HG03135 (cell line): ENCODE data around the gene AGFG2.
"Not testable (repeated sequence)": the region's sequence is repeated elsewhere in the genome, so short reads cannot be mapped to it uniquely, and the experiment has no call there.

ENCODE experiments used
- ATAC-seq: cut with Tn5 transposase; IDR thresholded peaks from one replicate; pipeline ENCODE4 v1.9.1; 2021; ENCODE audit warnings: mild to moderate bottlenecking, moderate library complexity; ENCODE audit not compliant: unreplicated experiment

AGFG2 gene

DNA sequence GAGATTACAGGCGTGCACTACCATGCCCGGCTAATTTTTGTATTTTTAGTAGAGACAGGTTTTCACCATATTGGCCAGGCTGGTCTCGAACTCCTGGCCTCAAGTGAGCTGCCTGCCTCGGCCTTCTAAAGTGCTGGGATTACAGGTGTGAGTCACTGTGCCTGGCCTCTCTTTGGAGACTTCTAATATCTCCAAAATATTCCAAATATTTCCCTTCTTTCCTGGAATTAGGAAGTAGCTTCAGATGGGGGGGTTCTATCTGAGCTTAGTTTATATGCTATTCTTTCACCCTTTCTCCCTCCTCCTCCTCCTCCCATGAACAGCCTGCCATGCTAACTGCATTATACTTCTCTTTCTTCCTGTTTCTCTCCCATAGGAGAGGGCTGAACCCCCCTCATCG is 9.4 kb downstream of the AGFG2 start:
- ATAC-seq, result not testable (repeated sequence)

GRCh38 chr7:100552532-100552931 is 13.5 kb downstream of the AGFG2 start:
- no peak for ATAC-seq

GRCh38 chr7:100553032-100553431 is 14.0 kb downstream of the AGFG2 start:
- no peak for ATAC-seq

DNA sequence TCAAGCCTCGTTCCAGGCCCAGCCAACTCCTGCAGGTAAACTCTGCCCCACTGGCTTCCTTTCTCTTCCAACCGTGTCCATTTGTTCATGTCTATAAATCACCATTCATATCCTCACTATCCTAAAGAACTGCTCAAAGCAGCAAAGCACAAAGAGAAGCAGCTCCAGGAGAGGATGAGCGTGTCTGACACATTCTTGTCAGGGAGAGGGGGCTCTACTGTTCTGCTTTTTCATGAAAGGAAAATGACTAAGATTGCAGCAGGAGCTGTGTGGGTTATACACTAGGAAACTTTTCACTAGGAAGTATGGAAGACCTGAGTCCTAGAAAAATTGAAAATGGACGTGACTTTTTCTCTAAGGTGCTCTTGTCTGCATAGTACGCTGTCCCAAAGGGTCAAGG is 16.7 kb downstream of the AGFG2 start:
- no peak for ATAC-seq

DNA sequence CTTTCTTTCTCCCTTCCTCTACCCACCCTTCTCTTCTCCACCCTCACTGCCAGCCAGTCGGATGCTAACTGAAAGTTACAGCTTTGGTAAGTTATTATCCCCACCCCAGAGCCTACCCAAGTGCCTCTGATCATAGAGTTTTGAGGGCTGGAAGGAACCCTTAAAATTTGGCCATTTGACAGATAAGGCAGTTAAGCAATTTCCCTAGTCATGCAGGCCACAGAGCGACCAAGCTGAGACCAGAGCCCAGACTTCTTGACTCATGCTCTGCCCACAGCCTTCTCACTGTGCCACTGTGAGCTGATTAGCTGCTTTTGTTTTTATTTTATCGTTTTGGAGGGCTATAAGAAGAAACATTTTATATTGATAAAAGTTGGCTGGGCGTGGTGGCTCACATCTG is 17.5 kb downstream of the AGFG2 start:
- no peak for ATAC-seq

- no peak for ATAC-seq
Measured at GRCh38 chr7:100559127-100559526, 20.1 kb downstream of the AGFG2 start.

GRCh38 chr7:100561491-100562194 is 22.6 kb downstream of the AGFG2 start:
- ATAC-seq, result no peak

DNA sequence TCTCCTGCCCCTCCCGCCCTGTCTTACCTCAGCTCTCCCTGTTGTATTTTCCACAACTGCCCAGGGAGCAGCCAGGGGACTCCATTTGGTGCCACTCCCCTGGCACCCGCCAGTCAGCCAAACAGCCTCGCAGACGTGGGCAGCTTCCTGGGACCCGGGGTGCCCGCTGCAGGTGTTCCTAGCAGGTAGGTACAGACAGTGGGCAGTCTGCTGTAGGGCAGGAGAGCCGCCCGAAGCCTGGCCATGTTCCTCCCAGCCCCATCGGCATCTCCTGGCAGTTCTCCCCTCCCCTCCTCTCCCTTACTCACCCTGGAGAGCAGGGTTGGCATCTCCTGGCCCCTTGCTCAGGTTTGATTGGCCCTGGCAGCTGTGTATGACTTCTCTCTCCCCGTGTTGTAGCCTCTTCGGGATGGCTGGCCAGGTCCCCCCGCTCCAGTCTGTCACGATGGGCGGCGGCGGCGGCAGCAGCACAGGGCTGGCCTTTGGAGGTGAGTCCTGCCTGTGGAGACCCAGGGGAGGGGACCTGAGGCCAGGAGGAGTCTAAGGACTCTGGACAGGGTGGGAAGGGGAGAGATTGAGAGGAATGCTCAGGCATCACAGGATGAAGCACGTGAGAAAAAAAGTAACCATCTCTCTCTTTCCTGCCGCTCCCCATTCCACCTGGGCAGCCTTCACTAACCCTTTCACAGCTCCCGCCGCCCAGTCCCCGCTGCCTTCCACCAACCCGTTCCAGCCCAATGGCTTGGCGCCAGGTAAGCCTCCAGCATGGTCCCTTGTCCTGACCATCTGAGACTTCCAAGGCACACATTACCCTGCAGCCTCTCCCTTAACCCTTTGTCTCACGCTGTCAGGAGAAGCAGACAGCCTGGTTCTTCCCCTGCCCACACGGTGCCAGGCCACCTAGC is 23.4 kb downstream of the AGFG2 start:
- no peak for ATAC-seq

GRCh38 chr7:100563100-100563564 is 24.1 kb downstream of the AGFG2 start:
- no peak for ATAC-seq

GRCh38 chr7:100563809-100564400 is 24.9 kb downstream of the AGFG2 start:
- ATAC-seq, result no peak

DNA sequence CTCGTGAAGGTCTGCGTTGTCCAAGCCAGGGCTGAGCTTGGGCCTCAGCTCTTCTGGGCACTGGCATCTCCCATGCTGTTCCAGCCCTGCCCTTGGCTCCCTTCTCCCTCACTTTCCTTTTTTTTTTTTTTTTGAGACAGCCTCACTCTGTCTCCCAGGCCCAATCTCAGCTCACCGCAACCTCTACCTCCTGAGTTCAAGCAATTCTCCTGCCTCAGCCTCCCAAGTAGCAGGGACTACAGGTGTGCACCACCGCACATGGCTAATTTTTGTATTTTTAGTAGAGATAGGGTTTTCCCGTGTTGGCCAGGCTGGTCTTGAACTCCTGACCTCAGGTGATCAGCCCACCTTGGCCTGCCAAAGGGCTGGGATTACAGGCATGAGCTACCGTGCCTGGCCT is 25.4 kb downstream of the AGFG2 start:
- ATAC-seq, result not testable (repeated sequence)

- no peak for ATAC-seq
Measured at GRCh38 chr7:100565133-100565571, 26.1 kb downstream of the AGFG2 start.

DNA sequence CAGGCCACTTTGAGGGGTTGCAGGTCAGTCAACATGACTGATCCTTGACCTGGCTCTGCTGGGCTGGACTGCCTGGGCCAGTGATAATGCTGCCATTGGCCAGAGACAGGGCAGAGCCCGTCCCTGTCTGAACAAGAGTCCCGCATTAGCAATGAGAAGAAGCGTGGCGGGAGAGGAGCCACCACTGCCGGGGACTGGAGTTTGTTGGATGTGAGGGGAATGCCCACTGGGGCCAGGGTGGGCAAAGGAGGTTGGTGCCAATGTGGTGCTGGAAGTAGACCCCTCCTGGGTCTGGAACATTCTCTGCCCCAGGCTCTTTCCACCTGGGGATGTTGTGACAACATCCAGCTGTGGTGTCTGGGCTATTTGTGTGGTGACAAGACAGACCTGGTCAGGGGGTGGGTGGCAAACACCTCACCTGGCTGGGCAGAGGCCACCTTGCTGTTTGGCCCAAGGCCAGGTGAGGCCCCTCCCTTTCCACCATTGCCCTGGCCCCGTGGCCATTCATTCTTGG is 27.1 kb downstream of the AGFG2 start:
- ATAC-seq, result no peak

DNA sequence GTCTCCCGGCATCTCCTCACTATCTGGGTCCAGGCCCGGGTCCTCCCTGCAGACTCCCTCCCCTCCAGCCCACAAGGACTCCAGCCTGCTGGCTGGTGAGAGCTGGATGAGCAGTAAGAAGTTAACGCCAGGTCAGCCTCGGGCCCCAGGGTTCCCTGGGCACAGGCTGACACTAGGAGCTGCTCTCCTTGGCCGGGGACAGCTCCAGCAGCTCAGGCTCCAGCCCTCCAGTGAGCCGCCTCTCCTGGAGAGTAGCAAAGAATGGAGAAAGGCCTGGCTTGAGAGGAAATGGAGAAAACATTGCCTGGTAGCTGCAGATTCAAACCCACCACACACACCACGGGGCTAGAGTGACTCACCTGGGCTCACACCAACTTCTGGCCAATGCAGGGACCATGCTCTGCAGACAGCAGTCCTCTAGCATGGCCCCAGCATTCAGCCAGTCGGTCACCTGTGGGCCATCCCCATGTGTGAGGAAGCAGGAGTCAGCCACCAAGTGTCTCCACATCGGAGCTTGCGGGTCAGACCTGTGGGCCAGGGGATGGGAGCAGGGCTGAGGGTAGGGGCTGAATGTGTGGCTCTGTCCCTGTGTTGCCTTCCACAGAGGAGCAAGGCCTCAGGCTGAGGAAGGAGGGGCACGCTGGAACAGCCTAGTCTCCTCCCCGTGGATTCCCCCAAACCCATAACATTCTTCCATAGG is 28.2 kb downstream of the AGFG2 start:
- ATAC-seq, result no peak

DNA sequence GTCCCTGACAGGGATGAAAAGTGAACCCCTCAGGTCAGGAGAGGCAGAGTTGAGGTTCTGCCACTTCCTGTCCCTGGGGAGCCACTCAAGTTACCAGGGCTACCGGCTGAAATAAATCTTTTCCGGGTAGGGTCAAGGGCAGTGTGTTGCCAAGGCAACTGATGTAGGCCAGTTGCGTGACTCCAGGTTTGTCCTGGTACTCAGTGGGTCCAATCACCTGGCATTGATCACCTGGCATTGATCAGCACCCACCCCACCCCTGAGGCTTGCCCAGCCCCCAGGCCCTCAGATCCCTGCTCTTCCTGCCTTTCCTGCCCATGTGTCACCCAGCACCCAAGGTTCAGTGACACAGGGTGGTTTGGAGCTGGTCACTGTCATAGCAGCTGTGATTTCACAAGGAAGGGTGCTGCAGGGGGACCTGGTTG is 28.8 kb downstream of the AGFG2 start:
- ATAC-seq, result no peak

DNA sequence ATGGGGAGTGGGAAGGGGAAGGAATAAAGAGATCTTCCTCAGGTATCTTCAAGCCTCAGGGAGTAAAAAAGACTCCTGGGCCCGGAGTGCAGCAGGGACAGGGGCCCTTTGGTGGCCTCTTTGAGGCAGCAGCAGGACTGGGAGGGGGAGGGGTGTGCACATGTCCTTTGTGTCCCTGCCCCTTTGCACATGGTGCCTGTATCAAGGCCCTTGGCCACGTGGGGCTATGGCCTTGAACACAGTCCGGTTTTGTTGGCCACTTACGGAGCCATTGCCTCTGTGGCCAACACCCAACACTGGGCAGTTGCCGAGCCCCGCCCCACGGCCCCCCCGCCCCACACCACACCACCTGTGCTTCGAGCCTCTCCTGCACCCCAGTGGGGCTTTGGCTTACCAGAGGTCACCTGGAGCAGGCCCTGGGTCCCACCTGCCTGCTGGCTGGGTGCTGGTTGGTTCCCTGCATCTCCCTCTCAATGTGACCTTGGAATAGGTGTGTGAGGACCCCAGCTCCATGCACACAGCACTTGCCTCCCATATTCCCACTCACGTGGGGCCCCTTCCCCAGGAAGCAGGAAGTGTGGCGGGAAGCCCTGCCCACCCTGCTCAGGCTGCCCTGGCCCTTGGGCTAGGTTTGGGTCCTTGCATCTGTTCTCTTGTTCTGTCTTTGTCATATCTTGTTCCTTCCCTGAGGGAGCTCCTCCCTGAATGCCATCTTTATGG is 29.3 kb downstream of the AGFG2 start:
- ATAC-seq, result no peak

DNA sequence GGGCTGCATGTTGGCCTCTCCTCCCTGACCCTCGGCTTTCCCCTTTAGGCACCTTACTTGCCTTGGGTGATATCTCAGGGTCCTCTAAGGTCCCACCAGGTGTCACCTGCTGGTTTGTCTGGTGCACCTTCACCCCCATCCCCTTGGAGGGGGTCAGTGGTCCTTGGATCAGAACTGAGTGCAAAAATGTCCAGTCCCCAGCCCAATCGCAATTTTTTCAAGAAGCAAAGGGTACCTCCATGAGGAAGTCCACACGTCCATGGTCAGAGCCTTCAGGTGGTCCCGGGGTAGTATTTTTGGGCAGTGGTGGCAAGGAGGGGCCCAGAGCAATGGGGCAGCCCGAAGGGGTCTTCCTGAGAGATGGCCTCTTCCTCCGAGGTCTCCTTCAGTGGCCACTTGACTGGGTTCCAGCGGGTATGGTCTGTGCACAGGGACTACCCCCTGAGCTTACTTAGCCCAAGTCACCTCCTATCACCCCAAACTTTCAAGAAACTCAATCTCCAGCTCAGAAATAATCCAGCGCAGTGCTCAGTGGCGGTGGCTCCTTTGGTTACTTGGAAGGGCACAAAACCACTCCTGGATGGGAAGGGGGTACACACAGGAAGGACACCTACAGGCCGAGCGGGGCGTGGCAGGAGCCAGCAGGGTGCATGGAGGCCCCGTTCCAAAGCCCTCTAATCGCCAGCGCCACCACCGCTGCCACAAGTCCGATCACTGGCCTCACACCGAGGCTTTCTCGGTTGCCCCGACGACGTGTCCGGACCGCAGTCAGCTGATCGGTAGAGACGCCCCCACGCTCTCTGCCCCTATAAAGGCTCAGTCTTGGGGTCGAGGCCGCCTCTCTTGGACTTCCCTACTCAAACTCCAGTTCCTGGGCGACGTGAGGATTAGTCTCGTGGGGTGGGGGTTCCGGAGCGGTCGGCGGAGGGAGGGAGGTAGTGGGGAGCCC is 30.2 kb downstream of the AGFG2 start:
- ATAC-seq, result no peak

GRCh38 chr7:100570954-100571828 is 32.2 kb downstream of the AGFG2 start:
- ATAC-seq, result no peak
